ENCODE data around the gene IFI6. TPM values are rescaled to one million over a fixed set of nuclear protein-coding genes. Genes with fewer than 3 reads are reported as not detected.
"Not testable (repeated sequence)": the region's sequence is repeated elsewhere in the genome, so short reads cannot be mapped to it uniquely, and the experiment has no call there.

IFI6 gene
- total RNA-seq, 1 experiment from 2014 or later = 44.5 TPM

DNA sequence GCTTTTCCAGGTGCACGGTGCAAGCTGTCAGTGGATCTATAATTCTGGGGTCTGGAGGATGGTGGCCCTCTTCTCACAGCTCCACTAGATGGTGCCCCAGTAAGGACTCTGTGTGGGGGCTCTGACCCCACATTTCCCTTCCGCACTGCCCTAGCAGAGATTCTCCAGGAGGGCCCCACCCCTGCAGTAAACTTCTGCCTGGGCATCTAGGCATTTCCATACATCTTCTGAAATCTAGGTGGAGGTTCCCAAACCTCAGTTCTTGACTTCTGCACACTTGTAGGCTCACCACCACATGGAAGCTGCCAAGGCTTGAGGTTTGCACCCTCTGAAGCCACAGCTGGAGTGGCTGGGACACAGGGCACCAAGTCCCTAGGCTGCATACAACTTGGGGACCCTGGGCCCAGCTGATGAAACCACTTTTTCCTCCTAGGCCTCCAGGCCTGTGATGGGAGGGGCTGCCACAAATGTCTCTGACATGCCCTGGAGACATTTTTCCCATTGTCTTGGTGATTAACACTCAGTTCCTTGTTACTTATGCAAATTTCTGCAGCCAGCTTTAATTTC is 8.3 kb upstream of the IFI6 start:
- H3K36me3 Mint-ChIP-seq (ENCODE audit: insufficient read depth, unreplicated experiment); H3K27me3 Mint-ChIP-seq (ENCODE audit: insufficient read depth, unreplicated experiment); DNase-seq; H3K4me3 Mint-ChIP-seq (ENCODE audit: unreplicated experiment); H3K27ac Mint-ChIP-seq (ENCODE audit: unreplicated experiment); H3K27me3 ChIP-seq (replicated peaks; ENCODE audit: control insufficient read depth, insufficient read depth, low read length); intact Hi-C loops (cut with micrococcal nuclease; ENCODE audit: unreplicated experiment); H3K36me3 ChIP-seq (ENCODE audit: control insufficient read depth, insufficient read depth, low read length); H3K4me3 ChIP-seq (ENCODE audit: low read depth, low read length); POLR2A ChIA-PET; BruUV-seq (replicated peaks); CTCF ChIA-PET; H3K4me1 ChIP-seq: not testable (repeated sequence)
- H3K9me3 ChIP-seq = 0 out of 2 replicates have a peak, but pooled peaks cover 15% of the 10 kb centered on the region
- H3K4me1 Mint-ChIP-seq (ENCODE audit: low read depth, unreplicated experiment) = peaks cover 14% of the 10 kb centered on the region
- H3K9me3 Mint-ChIP-seq (ENCODE audit: unreplicated experiment) = peaks cover 12% of the 10 kb centered on the region

- Histone ChIP-seq H3K36me3 (ENCODE audit: control insufficient read depth, insufficient read depth, low read length) (no peaks in the 10 kb centered on the region), H3K4me3 (ENCODE audit: low read depth, low read length) (no peak overlapping the region), H3K9me3 (0 out of 2 replicates have a peak, but pooled peaks cover 15% of the 10 kb centered on the region), H3K4me1 (no peaks in the 10 kb centered on the region), H3K27me3 (replicated peaks; ENCODE audit: control insufficient read depth, insufficient read depth, low read length) (no peaks in the 10 kb centered on the region)
- Mint-ChIP-seq H3K9me3 (ENCODE audit: unreplicated experiment) (peaks cover 12% of the 10 kb centered on the region), H3K36me3 (ENCODE audit: insufficient read depth, unreplicated experiment) (no peaks in the 10 kb centered on the region), H3K4me1 (ENCODE audit: low read depth, unreplicated experiment) (peaks cover 8% of the 10 kb centered on the region), H3K4me3 (ENCODE audit: unreplicated experiment) (no peak overlapping the region), H3K27me3 (ENCODE audit: insufficient read depth, unreplicated experiment) (no peaks in the 10 kb centered on the region), H3K27ac (ENCODE audit: unreplicated experiment) (no peak overlapping the region)
- ChIA-PET CTCF (no interaction called here), POLR2A (no interaction called here)
- intact Hi-C loops (cut with micrococcal nuclease; ENCODE audit: unreplicated experiment) = no loop called here
- TF ChIP-seq CTCF (IDR thresholded peaks at IDR 0.05; ENCODE audit: insufficient read depth in 1 of 2, low read depth in 1 of 2, low read length in 1 of 2, severe bottlenecking in 1 of 2, unreplicated experiment in 1 of 2) = no peak
- no TSS peak for BruUV-seq (replicated peaks)
- no peak for DNase-seq
Observed at GRCh38 chr1:27678747-27679146, 6.8 kb upstream of the IFI6 start.

DNA sequence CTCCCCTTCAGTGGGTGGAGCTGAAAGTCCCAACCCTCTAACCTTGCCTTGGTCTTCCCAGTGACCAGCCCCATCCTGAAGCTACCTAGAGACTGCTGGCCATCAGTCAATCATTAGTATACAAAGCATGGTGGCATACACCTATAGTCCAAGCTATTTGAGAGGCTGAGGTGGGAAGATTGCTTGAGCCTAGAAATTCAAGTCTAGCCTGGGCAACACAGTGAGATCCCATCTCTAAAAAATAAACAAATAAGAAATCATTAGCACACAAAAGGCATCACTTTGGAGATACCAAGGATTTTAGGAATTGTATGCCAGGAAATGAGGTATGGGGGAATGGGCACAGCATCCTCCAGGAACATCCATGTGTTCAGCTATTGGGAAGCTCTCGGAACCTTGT is 4.4 kb upstream of the IFI6 start:
- POLR2A ChIA-PET = no interaction called here
- intact Hi-C loops (cut with micrococcal nuclease; ENCODE audit: unreplicated experiment) = no loop called here

More for the DNA sequence above, 4.4 kb upstream of the IFI6 start:
- H3K27me3 Mint-ChIP-seq (ENCODE audit: insufficient read depth, unreplicated experiment) = no peaks in the 10 kb centered on the region
- peaks cover 6% of the 10 kb centered on the region for H3K4me1 Mint-ChIP-seq (ENCODE audit: low read depth, unreplicated experiment)
- H3K4me3 ChIP-seq (ENCODE audit: low read depth, low read length) = no peak overlapping the region
- CTCF ChIA-PET = no interaction called here
- H3K27me3 ChIP-seq (replicated peaks; ENCODE audit: control insufficient read depth, insufficient read depth, low read length) = no peaks in the 10 kb centered on the region
- H3K36me3 ChIP-seq (ENCODE audit: control insufficient read depth, insufficient read depth, low read length) = no peaks in the 10 kb centered on the region
- no peak for DNase-seq
- TF ChIP-seq CTCF (IDR thresholded peaks at IDR 0.05; ENCODE audit: insufficient read depth in 1 of 2, low read depth in 1 of 2, low read length in 1 of 2, severe bottlenecking in 1 of 2, unreplicated experiment in 1 of 2) = no peak
- BruUV-seq (replicated peaks) = no TSS peak
- H3K36me3 Mint-ChIP-seq (ENCODE audit: insufficient read depth, unreplicated experiment) = no peaks in the 10 kb centered on the region
- H3K27ac Mint-ChIP-seq (ENCODE audit: unreplicated experiment) = no peak overlapping the region
- peaks cover 6% of the 10 kb centered on the region for H3K4me1 ChIP-seq
- 0 out of 2 replicates have a peak, but pooled peaks cover 10% of the 10 kb centered on the region for H3K9me3 ChIP-seq
- no peaks in the 10 kb centered on the region for H3K9me3 Mint-ChIP-seq (ENCODE audit: unreplicated experiment)
- no peak overlapping the region for H3K4me3 Mint-ChIP-seq (ENCODE audit: unreplicated experiment)
